ENCODE results near the gene ZDHHC1.

DNA sequence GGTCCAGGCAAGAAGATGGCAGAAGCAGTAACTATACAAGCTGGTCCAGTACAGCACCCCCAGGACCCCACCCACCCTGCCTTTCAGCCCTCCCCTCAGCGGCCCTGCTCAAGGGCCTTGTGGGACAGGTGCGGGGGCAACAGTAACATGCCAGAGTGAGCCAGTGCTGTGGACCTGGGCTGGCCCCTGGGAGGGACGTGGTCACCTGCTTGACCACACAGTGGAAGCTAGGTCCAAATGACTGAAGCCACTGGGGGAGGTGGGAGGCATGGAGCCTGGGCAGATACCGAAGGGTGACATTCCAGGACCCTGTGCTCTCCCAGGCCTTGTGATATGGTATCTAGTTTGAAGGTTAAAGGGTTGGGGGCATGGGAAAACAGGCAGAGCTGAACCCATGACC lies 47.4 kb upstream of the ZDHHC1 start:
- TF ChIP-seq POLR2A (IDR thresholded peaks at IDR 0.05) (no peak), CTCF (IDR thresholded peaks at IDR 0.05) (no peak)

Measured in Peyer's patch (tissue), 4 donors.